Tibial artery (tissue), 4 donors: ENCODE measurements around the gene FRMD8.

Experiments
- DNase-seq, 2 donors: peaks; one replicate each; pipeline ENCODE4 v3.0.0-alpha.2; 2019
- H3K27ac ChIP-seq, 2 donors: fragments of 200-600 bp; sonication (generic) in 1 of 2; 1 replicate in 1 of 2; 2 replicates in 1 of 2; pipeline ENCODE4 v1.5.1; 2018 to 2019; ENCODE audit warnings: mild to moderate bottlenecking in 1 of 2
- H3K27me3 ChIP-seq, 2 donors: fragments of 200-600 bp; sonication (generic) in 1 of 2; one replicate each; pipeline versions ENCODE4 v1.5.1 to v1.6.0; 2016 to 2019
- H3K36me3 ChIP-seq, 3 donors: fragments of 200-600 bp; sonication (generic) in 2 of 3; one replicate each; pipeline ENCODE4 v1.5.1; 2016 to 2019; ENCODE audit warnings: mild to moderate bottlenecking in 2 of 3
- H3K4me1 ChIP-seq, 4 donors: fragments of 200-600 bp; sonication (generic) in 2 of 4; 1 replicate in 3 of 4; 2 replicates in 1 of 4; pipeline ENCODE4 v1.5.1; 2016 to 2019
- H3K4me3 ChIP-seq, 2 donors: fragments of 200-600 bp; sonication (generic) in 1 of 2; 1 replicate in 1 of 2; 2 replicates in 1 of 2; pipeline ENCODE4 v1.5.1; 2018 to 2019; ENCODE audit warnings: mild to moderate bottlenecking in 2 of 2
- H3K9me3 ChIP-seq, 3 donors: fragments of 200-600 bp; sonication (generic) in 1 of 3; one replicate each; pipeline ENCODE4 v1.5.1; 2016 to 2019
- intact Hi-C: fragments of 100-400 bp; cut with DNase I; formaldehyde crosslinking; loops from one replicate; pipeline ENCODE4 v1.15.0; 2023; ENCODE audit warnings: low total_unique reads
- TF ChIP-seq, protein P1 (sequence below), 2 experiments: fragments of 200-600 bp in 1 of 2; fragments of 450-650 bp in 1 of 2; IDR thresholded peaks; one replicate each; pipeline ENCODE4 v1.5.1; 2017 to 2019; ENCODE audit warnings: antibody characterized with exemption in 2 of 2, mild to moderate bottlenecking in 1 of 2, moderate library complexity in 1 of 2

Gene FRMD8

DNA sequence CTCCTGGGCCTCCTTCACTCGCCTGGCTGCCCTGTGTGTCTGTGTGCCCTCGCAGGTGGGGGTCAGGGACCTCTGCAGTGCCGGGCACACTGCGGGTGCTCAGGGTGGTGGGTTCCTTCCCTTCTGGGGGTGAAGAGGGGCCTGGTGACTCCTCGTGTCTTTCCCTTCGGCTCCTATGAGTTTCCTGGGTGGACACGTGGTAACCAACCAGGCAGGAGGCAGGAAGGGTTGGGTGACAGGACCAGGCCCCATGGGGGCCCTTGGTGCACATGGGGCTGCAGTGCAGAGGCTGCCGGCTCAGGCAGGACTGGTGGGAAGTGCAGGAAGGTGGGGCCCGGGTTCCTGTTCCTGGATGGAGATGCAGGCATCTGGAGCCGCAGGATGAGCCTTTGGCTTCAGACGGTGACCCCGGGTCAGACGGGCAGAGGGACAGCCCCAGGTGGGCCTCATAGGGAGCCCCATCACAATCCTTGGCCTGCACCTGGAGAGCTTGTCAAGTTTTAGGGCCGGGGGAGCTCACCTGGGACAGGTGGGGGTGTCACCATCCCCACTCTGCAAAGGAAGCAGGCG is 9.6 kb downstream of the FRMD8 start:
- Histone ChIP-seq H3K9me3 (no peaks in the 10 kb centered on the region), H3K4me1 (peaks cover 0 to 24% (median 3%) of the 10 kb centered on the region in 4 donors), H3K27me3 (no peaks in the 10 kb centered on the region), H3K27ac (no peak overlapping the region), H3K36me3 (peaks cover 27 to 88% (median 78%) of the 10 kb centered on the region in 3 donors), H3K4me3 (no peak overlapping the region)
- DNase-seq: no peak
- intact Hi-C loops: no loop called here
- TF ChIP-seq, protein P1, sequence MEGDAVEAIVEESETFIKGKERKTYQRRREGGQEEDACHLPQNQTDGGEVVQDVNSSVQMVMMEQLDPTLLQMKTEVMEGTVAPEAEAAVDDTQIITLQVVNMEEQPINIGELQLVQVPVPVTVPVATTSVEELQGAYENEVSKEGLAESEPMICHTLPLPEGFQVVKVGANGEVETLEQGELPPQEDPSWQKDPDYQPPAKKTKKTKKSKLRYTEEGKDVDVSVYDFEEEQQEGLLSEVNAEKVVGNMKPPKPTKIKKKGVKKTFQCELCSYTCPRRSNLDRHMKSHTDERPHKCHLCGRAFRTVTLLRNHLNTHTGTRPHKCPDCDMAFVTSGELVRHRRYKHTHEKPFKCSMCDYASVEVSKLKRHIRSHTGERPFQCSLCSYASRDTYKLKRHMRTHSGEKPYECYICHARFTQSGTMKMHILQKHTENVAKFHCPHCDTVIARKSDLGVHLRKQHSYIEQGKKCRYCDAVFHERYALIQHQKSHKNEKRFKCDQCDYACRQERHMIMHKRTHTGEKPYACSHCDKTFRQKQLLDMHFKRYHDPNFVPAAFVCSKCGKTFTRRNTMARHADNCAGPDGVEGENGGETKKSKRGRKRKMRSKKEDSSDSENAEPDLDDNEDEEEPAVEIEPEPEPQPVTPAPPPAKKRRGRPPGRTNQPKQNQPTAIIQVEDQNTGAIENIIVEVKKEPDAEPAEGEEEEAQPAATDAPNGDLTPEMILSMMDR (IDR thresholded peaks at IDR 0.05): no peak

- H3K36me3 ChIP-seq: peaks cover 27 to 96% (median 79%) of the 10 kb centered on the region in 3 donors
- DNase-seq: no peak
- no peaks in the 10 kb centered on the region for H3K9me3 ChIP-seq
- no peaks in the 10 kb centered on the region for H3K27me3 ChIP-seq
- no peak overlapping the region for H3K27ac ChIP-seq
- TF ChIP-seq, protein P1 (IDR thresholded peaks at IDR 0.05): no peak
- intact Hi-C loops: no loop called here
- peaks cover 0 to 15% (median 0%) of the 10 kb centered on the region in 4 donors for H3K4me1 ChIP-seq
- no peak overlapping the region for H3K4me3 ChIP-seq
Observed at GRCh38 chr11:65396769-65397745, 10.6 kb downstream of the FRMD8 start.

GRCh38 chr11:65398362-65398910 is 12.0 kb downstream of the FRMD8 start:
- peaks cover 27 to 97% (median 77%) of the 10 kb centered on the region in 3 donors for H3K36me3 ChIP-seq

DNA sequence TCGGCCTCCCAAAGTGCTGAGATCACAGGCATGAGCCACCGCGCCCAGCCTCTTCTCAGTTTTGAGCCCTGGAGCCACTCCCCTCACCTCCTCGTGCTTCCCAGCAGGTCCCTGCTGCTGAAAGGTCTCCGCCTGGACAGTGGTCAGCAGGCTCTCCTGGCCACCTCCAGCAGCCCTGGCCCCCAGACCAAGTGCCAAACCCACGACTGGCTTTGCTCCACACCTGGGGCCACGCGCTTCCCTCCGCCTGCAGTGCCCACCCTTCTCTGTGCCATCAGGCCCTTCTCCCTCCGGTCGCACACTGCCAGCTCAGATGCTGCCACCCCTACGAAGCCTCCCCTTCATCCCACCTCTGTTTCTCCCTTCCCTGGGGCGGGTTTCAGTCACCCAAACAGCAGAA is 12.8 kb downstream of the FRMD8 start:
- H3K27ac ChIP-seq: no peak overlapping the region
- no peaks in the 10 kb centered on the region for H3K9me3 ChIP-seq
- intact Hi-C loops: no loop called here
- peaks cover 27 to 97% (median 77%) of the 10 kb centered on the region in 3 donors for H3K36me3 ChIP-seq
- DNase-seq: no peak
- no peak overlapping the region for H3K4me3 ChIP-seq
- no peaks in the 10 kb centered on the region for H3K27me3 ChIP-seq
- H3K4me1 ChIP-seq: no peaks in the 10 kb centered on the region
- TF ChIP-seq, protein P1 (IDR thresholded peaks at IDR 0.05): no peak

More at GRCh38 chr11:65398362-65398910, 12.0 kb downstream of the FRMD8 start:
- DNase-seq: no peak
- TF ChIP-seq, protein P1 (IDR thresholded peaks at IDR 0.05): no peak
- Histone ChIP-seq H3K9me3 (no peaks in the 10 kb centered on the region), H3K27ac (no peak overlapping the region), H3K4me1 (peaks cover 0 to under 1% (median 0%) of the 10 kb centered on the region in 4 donors), H3K27me3 (no peaks in the 10 kb centered on the region), H3K4me3 (no peak overlapping the region)
- intact Hi-C loops: no loop called here

GRCh38 chr11:65399845-65400244 is 13.4 kb downstream of the FRMD8 start:
- no peak overlapping the region for H3K4me3 ChIP-seq
- H3K9me3 ChIP-seq: no peaks in the 10 kb centered on the region
- intact Hi-C loops: no loop called here
- no peak overlapping the region for H3K27ac ChIP-seq
- no peak for DNase-seq
- H3K4me1 ChIP-seq: no peaks in the 10 kb centered on the region
- TF ChIP-seq, protein P1 (IDR thresholded peaks at IDR 0.05): no peak
- peaks cover 27 to 97% (median 77%) of the 10 kb centered on the region in 3 donors for H3K36me3 ChIP-seq
- no peaks in the 10 kb centered on the region for H3K27me3 ChIP-seq
